BJ (cell line): ENCODE measurements around the gene GRIK2. TPM values are rescaled to one million over a fixed set of nuclear protein-coding genes. Genes with fewer than 3 reads are reported as not detected.

Source experiments
- CTCF ChIA-PET: fragments of 350-600 bp; formaldehyde crosslinking; extraction: SDS; loops from one replicate; lab custom pipeline; 2021; ENCODE audit warnings: antibody characterized with exemption, inconsistent platforms; lab: Yijun Ruan, JAX
- POLR2A ChIA-PET: fragments of 300-600 bp; sonication (Branson Sonifier 250); formaldehyde crosslinking; extraction: SDS; loops from one replicate; lab custom pipeline; 2021; ENCODE audit warnings: antibody characterized with exemption; lab: Charles Lee
- DNase-seq: peaks from one replicate; pipeline ENCODE4 v3.0.0-alpha.2; 2011; ENCODE audit warnings: low read depth
- H3K27me3 ChIP-seq: 2 replicates; pipeline ENCODE4 v1.6.0; 2011; ENCODE audit warnings: low read length; ENCODE audit not compliant: control insufficient read depth, insufficient read depth
- H3K36me3 ChIP-seq: 2 replicates; pipeline ENCODE4 v1.5.1; 2011; ENCODE audit warnings: low read length; ENCODE audit not compliant: control insufficient read depth, insufficient read depth
- H3K4me3 ChIP-seq: 2 replicates; pipeline ENCODE4 v1.5.1; 2011; ENCODE audit warnings: low read depth, mild to moderate bottlenecking, control low read depth, low read length
- CTCF ChIP-seq: IDR thresholded peaks from 2 replicates; pipeline ENCODE4 v1.5.1; 2011; ENCODE audit warnings: low read depth, mild to moderate bottlenecking, control low read depth, inconsistent platforms, low read length, moderate library complexity; ENCODE audit not compliant: insufficient read depth
- polyA plus RNA-seq: library from polyadenylated mRNA; depleted of rRNA; stranded (reverse); fragments of >200 nt; gene quantifications from 2 replicates; pipeline ENCODE4 v1.2.3, GENCODE V29; 2011

The GRIK2 gene
- polyA plus RNA-seq, 1 experiment = 23.0 TPM

DNA sequence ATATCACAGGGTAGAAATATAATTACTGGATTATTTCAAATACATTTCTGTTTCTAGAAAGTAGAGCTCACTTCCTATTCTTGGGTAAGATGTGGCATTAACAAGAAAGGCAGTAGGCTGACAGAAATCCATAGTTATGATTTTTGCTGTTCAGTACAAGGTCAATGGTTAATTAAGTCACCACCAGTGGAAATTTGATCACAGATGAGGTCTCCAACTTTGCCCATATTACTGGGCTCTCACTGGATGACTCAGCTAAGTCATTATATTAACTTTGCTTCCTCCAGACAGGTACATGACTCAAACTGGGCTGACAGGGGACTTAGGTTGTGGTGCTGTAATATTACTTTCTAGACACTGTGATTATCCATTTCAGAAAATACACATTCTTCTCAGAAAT, 212.4 kb downstream of the GRIK2 start:
- POLR2A ChIA-PET = no interaction called here
- CTCF ChIA-PET = no interaction called here

DNA sequence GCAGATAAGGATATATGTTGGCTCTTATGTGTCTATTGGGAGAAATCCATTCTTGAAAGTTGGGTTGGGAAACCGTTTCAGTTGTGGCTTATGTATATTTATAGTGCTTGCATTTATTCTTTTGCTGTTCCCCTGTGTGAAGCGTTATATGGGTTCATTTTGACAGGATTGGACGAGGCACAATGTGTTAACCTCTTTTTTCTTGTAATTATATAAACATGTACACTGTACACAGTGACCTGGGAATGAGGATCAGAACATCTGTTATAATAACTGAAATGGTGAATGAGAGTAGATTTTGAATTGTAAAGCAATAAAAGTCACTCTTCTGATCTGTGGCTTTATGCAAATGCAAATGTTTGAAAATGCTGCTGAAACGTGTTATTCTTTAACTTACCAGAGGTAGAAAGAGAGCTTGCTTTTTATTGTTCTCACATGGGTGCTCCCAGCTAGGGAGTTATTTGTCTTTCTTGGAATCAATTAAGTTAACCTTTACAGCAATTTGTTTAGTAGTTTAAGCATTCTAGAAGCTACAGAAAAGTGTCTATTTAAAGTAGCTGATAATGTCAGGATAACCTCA, 213.7 kb downstream of the GRIK2 start:
- Histone ChIP-seq H3K4me3 (no peak overlapping the region), H3K36me3 (no peaks in the 10 kb centered on the region), H3K27me3 (no peaks in the 10 kb centered on the region)
- no peak for TF ChIP-seq CTCF
- ChIA-PET CTCF (no interaction called here), POLR2A (no interaction called here)
- no peak for DNase-seq

More for the DNA sequence above, 212.4 kb downstream of the GRIK2 start:
- Histone ChIP-seq H3K36me3 (no peaks in the 10 kb centered on the region), H3K27me3 (no peaks in the 10 kb centered on the region), H3K4me3 (no peak overlapping the region)
- TF ChIP-seq CTCF = no peak
- DNase-seq = no peak

GRCh38 chr6:101608703-101609102, 215.2 kb downstream of the GRIK2 start:
- DNase-seq = no peak
- TF ChIP-seq CTCF = no peak
- H3K4me3 ChIP-seq = no peak overlapping the region
- POLR2A ChIA-PET = interaction anchor here (0.6 kb wide), 1 partner anchor 752 kb away, joined by 5 read pairs; no protein-coding TSS in a partner anchor
- no peaks in the 10 kb centered on the region for H3K36me3 ChIP-seq
- CTCF ChIA-PET = interaction anchor here (0.8 kb wide), 1 partner anchor 494 kb away, joined by 4 read pairs; no protein-coding TSS in a partner anchor
- H3K27me3 ChIP-seq = no peaks in the 10 kb centered on the region

DNA sequence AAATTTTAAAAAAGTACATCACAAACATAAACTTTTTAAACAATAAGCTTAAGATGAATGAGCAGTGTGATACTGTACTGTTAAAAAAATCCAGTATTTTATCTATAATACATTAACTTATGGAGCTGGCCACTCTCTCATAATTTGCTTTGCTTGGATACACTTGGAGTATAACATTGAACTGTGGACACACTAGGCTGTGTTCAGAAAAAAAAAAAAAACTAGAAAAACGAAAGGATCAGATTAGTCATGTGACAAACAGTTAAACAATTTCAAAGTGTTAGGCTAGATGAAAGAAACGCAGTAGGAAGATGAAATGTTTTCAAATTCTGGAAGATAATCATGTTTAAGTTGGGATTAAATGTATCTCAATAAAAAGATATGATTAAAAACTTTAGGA, 220.0 kb downstream of the GRIK2 start:
- CTCF ChIA-PET = no interaction called here
- POLR2A ChIA-PET = no interaction called here
- Histone ChIP-seq H3K27me3 (no peaks in the 10 kb centered on the region), H3K4me3 (no peak overlapping the region), H3K36me3 (no peaks in the 10 kb centered on the region)
- DNase-seq = no peak
- TF ChIP-seq CTCF = no peak

DNA sequence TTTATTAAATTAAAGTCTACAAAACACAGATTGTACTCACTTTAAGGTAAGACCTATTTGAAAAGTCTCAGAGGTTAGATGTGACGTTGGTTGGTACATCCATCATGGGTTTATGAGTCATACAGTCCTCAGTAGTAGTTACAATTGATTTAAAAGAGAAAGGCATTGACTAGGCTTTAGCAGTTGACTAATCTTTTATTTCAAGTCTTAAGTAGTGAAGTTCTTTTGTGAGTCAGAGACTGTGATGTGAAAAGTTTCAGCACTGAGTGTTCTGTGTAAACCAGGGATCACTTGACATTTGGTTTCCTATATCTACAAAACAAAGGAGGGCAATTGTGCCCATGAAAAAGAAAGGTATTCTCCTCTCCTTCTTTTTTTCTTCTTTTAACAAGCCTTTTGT, 221.3 kb downstream of the GRIK2 start:
- CTCF ChIA-PET = no interaction called here
- DNase-seq = peak; percentile 20
- H3K27me3 ChIP-seq = no peaks in the 10 kb centered on the region
- H3K36me3 ChIP-seq = no peaks in the 10 kb centered on the region
- TF ChIP-seq CTCF = no peak
- H3K4me3 ChIP-seq = no peak overlapping the region
- POLR2A ChIA-PET = no interaction called here
